Measurements from ENCODE around the gene OLFM4. TPM values are rescaled to one million over a fixed set of nuclear protein-coding genes. Genes with fewer than 3 reads are reported as not detected.

Gene OLFM4
- total RNA-seq, 1 experiment from 2014 or later = 0.12 TPM

DNA sequence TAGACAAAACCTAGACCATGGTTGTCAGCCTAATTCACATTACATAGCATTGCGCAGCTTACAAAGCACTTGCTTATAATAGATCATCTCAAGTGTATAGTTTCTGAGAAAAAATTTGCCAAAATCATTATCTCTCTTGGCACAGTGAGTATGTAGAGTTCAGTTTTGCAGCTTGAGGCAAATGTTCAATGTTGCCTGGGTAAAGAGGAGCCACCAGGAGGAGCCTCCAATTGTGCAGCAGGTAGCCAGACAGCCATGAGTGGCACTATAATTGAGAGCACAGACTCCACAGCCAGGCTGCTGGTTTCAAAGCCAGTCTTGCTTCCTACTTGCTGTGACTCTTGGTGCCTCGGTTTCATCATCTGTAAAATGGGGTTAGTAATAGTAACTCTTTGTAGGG is 24.0 kb upstream of the OLFM4 start:
- H3K4me1 ChIP-seq (ENCODE audit: control insufficient read depth in 1 of 2, insufficient read depth in 2 of 2, low read length in 2 of 2) = no peaks in the 10 kb centered on the region
- intact Hi-C loops (cut with micrococcal nuclease) = no loop called here
- H3K9ac ChIP-seq (ENCODE audit: low read length) = no peak overlapping the region
- no peaks in the 10 kb centered on the region for H4K20me1 ChIP-seq (ENCODE audit: insufficient read depth)
- ChIA-PET CTCF (no interaction called here), POLR2A (no interaction called here), RAD21 (ENCODE audit: low non-redundant PET in 1 of 2, low total read pairs in 2 of 2, uncharacterized antibody in 2 of 2, unreplicated experiment in 2 of 2) (no interaction called here)
- no peak overlapping the region for H3K4me3 ChIP-seq (replicated peaks in 1 of 2; ENCODE audit: low read depth in 1 of 2, low read length in 2 of 2)
- no peaks in the 10 kb centered on the region for H3K36me3 ChIP-seq (ENCODE audit: control insufficient read depth in 1 of 2, insufficient read depth in 2 of 2, low read length in 2 of 2)
- H3K9me3 ChIP-seq (ENCODE audit: control insufficient read depth in 1 of 2, insufficient read depth in 1 of 2, low read depth in 1 of 2, low read length in 2 of 2) = no peaks in the 10 kb centered on the region
- H3K9me2 ChIP-seq (ENCODE audit: insufficient read depth) = no peaks in the 10 kb centered on the region
- BruUV-seq (replicated peaks) = no TSS peak
- ATAC-seq (no peak), DNase-seq (ENCODE audit: low read depth, low spot score) (no peak)
- no peak overlapping the region for H3K27ac ChIP-seq (ENCODE audit: low read depth, low read length)
- H3K79me2 ChIP-seq (ENCODE audit: insufficient read depth, low read length) = no peaks in the 10 kb centered on the region
- TF ChIP-seq ZBTB33 (IDR thresholded peaks at IDR 0.05; ENCODE audit: extremely low read depth, insufficient replicate concordance, low read length) = no peak
- no peak for TF ChIP-seq JUND (IDR thresholded peaks at IDR 0.05)
- no peak for TF ChIP-seq EGR1 (IDR thresholded peaks at IDR 0.05; ENCODE audit: low read depth)
- no peak for TF ChIP-seq SP1 (IDR thresholded peaks at IDR 0.05; ENCODE audit: low read depth)
- no peak for TF ChIP-seq YY1 (IDR thresholded peaks at IDR 0.05; ENCODE audit: extremely low read depth, insufficient replicate concordance, low read depth, low read length)
- TF ChIP-seq, protein P1, sequence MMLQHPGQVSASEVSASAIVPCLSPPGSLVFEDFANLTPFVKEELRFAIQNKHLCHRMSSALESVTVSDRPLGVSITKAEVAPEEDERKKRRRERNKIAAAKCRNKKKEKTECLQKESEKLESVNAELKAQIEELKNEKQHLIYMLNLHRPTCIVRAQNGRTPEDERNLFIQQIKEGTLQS (IDR thresholded peaks at IDR 0.05) = no peak
- TF ChIP-seq SIN3A (IDR thresholded peaks at IDR 0.05; ENCODE audit: low read depth) = no peak
- no peak for TF ChIP-seq REST (IDR thresholded peaks at IDR 0.05; ENCODE audit: low read depth)
- peaks cover 4% of the 10 kb centered on the region; the same call in 1 of the 2 replicates for H3K27me3 ChIP-seq (ENCODE audit: insufficient read depth, low read length)
- H3K4me2 ChIP-seq (ENCODE audit: low read length) = no peak overlapping the region
- no peak overlapping the region for H2AFZ ChIP-seq (ENCODE audit: low read depth, low read length, poor library complexity, severe bottlenecking)

All from HCT116 (cell line).